ENCODE measurements around the gene ERICH3.

ERICH3 gene

GRCh38 chr1:74684301-74684700 is 10.7 kb upstream of the ERICH3 start:
- TF ChIP-seq SUZ12 (IDR thresholded peaks at IDR 0.05) (no peak), TARDBP (IDR thresholded peaks at IDR 0.05) (no peak), ZNF384 (IDR thresholded peaks at IDR 0.05) (no peak), ELF4 (IDR thresholded peaks at IDR 0.05) (no peak), ARNT (IDR thresholded peaks at IDR 0.05) (no peak), FOXM1 (IDR thresholded peaks at IDR 0.05; ENCODE audit: borderline replicate concordance) (no peak), SP1 (IDR thresholded peaks at IDR 0.05) (no peak), CTBP1 (IDR thresholded peaks at IDR 0.05; ENCODE audit: borderline replicate concordance) (no peak), PKNOX1 (IDR thresholded peaks at IDR 0.05) (no peak), FOXA1 (IDR thresholded peaks at IDR 0.05) (no peak), L3MBTL2 (conservative IDR thresholded peaks at IDR 0.05) (no peak), FOXK2 (IDR thresholded peaks at IDR 0.05) (no peak), NFRKB (IDR thresholded peaks at IDR 0.05) (no peak), HDGF (IDR thresholded peaks at IDR 0.05; ENCODE audit: borderline replicate concordance) (no peak), BHLHE40 (IDR thresholded peaks at IDR 0.05; ENCODE audit: borderline replicate concordance) (no peak), LEF1 (IDR thresholded peaks at IDR 0.05; ENCODE audit: borderline replicate concordance) (no peak)
- CTCF ChIA-PET, result no interaction called here

GRCh38 chr1:74683656-74684055 is 10.1 kb upstream of the ERICH3 start:
- ChIA-PET POLR2A (no interaction called here), CTCF (no interaction called here)
- TF ChIP-seq ARNT (IDR thresholded peaks at IDR 0.05), result no peak
- no peak for TF ChIP-seq ELF4 (IDR thresholded peaks at IDR 0.05)
- no peak for TF ChIP-seq BHLHE40 (IDR thresholded peaks at IDR 0.05; ENCODE audit: borderline replicate concordance)
- TF ChIP-seq HDGF (IDR thresholded peaks at IDR 0.05; ENCODE audit: borderline replicate concordance), result no peak
- TF ChIP-seq CTBP1 (IDR thresholded peaks at IDR 0.05; ENCODE audit: borderline replicate concordance), result no peak
- TF ChIP-seq FOXA1 (IDR thresholded peaks at IDR 0.05), result no peak
- TF ChIP-seq TARDBP (IDR thresholded peaks at IDR 0.05), result no peak
- no peak for TF ChIP-seq SP1 (IDR thresholded peaks at IDR 0.05)
- TF ChIP-seq NFRKB (IDR thresholded peaks at IDR 0.05), result no peak
- TF ChIP-seq ZNF384 (IDR thresholded peaks at IDR 0.05), result no peak
- TF ChIP-seq L3MBTL2 (conservative IDR thresholded peaks at IDR 0.05), result no peak
- no peak for TF ChIP-seq LEF1 (IDR thresholded peaks at IDR 0.05; ENCODE audit: borderline replicate concordance)
- DNase-seq (ENCODE audit: extremely low spot score), result no peak

More at GRCh38 chr1:74684301-74684700, 10.7 kb upstream of the ERICH3 start:
- DNase-seq (ENCODE audit: extremely low spot score), result no peak
- POLR2A ChIA-PET, result no interaction called here

- ChIA-PET POLR2A (no interaction called here), CTCF (no interaction called here)
- no peak for TF ChIP-seq ZNF384 (IDR thresholded peaks at IDR 0.05)
- no peak for TF ChIP-seq CTBP1 (IDR thresholded peaks at IDR 0.05; ENCODE audit: borderline replicate concordance)
- TF ChIP-seq HDGF (IDR thresholded peaks at IDR 0.05; ENCODE audit: borderline replicate concordance), result no peak
- no peak for TF ChIP-seq NFRKB (IDR thresholded peaks at IDR 0.05)
- TF ChIP-seq SP1 (IDR thresholded peaks at IDR 0.05), result no peak
- TF ChIP-seq BHLHE40 (IDR thresholded peaks at IDR 0.05; ENCODE audit: borderline replicate concordance), result no peak
- DNase-seq (ENCODE audit: extremely low spot score), result no peak
These were observed 8.3 kb upstream of the ERICH3 start for GRCh38 chr1:74681851-74682250.

GRCh38 chr1:74681449-74681848 is 7.9 kb upstream of the ERICH3 start:
- CTCF ChIA-PET, result no interaction called here
- DNase-seq (ENCODE audit: extremely low spot score), result no peak
- TF ChIP-seq PKNOX1 (IDR thresholded peaks at IDR 0.05), result no peak
- no peak for TF ChIP-seq ZNF384 (IDR thresholded peaks at IDR 0.05)
- TF ChIP-seq L3MBTL2 (conservative IDR thresholded peaks at IDR 0.05), result no peak
- no peak for TF ChIP-seq FOXK2 (IDR thresholded peaks at IDR 0.05)
- no peak for TF ChIP-seq ARNT (IDR thresholded peaks at IDR 0.05)
- TF ChIP-seq TARDBP (IDR thresholded peaks at IDR 0.05), result no peak
- no peak for TF ChIP-seq SUZ12 (IDR thresholded peaks at IDR 0.05)
- no peak for TF ChIP-seq HDGF (IDR thresholded peaks at IDR 0.05; ENCODE audit: borderline replicate concordance)
- no peak for TF ChIP-seq SP1 (IDR thresholded peaks at IDR 0.05)
- no peak for TF ChIP-seq ELF4 (IDR thresholded peaks at IDR 0.05)
- no peak for TF ChIP-seq NFRKB (IDR thresholded peaks at IDR 0.05)
- no peak for TF ChIP-seq FOXM1 (IDR thresholded peaks at IDR 0.05; ENCODE audit: borderline replicate concordance)
- TF ChIP-seq LEF1 (IDR thresholded peaks at IDR 0.05; ENCODE audit: borderline replicate concordance), result no peak
- no peak for TF ChIP-seq FOXA1 (IDR thresholded peaks at IDR 0.05)
- TF ChIP-seq CTBP1 (IDR thresholded peaks at IDR 0.05; ENCODE audit: borderline replicate concordance), result no peak
- no peak for TF ChIP-seq BHLHE40 (IDR thresholded peaks at IDR 0.05; ENCODE audit: borderline replicate concordance)
- POLR2A ChIA-PET, result no interaction called here

GRCh38 chr1:74681001-74681400 is 7.4 kb upstream of the ERICH3 start:
- POLR2A ChIA-PET, result no interaction called here
- DNase-seq (ENCODE audit: extremely low spot score), result no peak
- no peak for TF ChIP-seq FOXA1 (IDR thresholded peaks at IDR 0.05)
- TF ChIP-seq FOXM1 (IDR thresholded peaks at IDR 0.05; ENCODE audit: borderline replicate concordance), result no peak
- TF ChIP-seq ZNF384 (IDR thresholded peaks at IDR 0.05), result no peak
- no peak for TF ChIP-seq NFRKB (IDR thresholded peaks at IDR 0.05)
- no peak for TF ChIP-seq FOXK2 (IDR thresholded peaks at IDR 0.05)
- no peak for TF ChIP-seq HDGF (IDR thresholded peaks at IDR 0.05; ENCODE audit: borderline replicate concordance)
- no peak for TF ChIP-seq LEF1 (IDR thresholded peaks at IDR 0.05; ENCODE audit: borderline replicate concordance)
- no peak for TF ChIP-seq SP1 (IDR thresholded peaks at IDR 0.05)
- no peak for TF ChIP-seq L3MBTL2 (conservative IDR thresholded peaks at IDR 0.05)
- no peak for TF ChIP-seq PKNOX1 (IDR thresholded peaks at IDR 0.05)
- TF ChIP-seq CTBP1 (IDR thresholded peaks at IDR 0.05; ENCODE audit: borderline replicate concordance), result no peak
- TF ChIP-seq BHLHE40 (IDR thresholded peaks at IDR 0.05; ENCODE audit: borderline replicate concordance), result no peak
- no peak for TF ChIP-seq TARDBP (IDR thresholded peaks at IDR 0.05)
- no peak for TF ChIP-seq ARNT (IDR thresholded peaks at IDR 0.05)
- TF ChIP-seq ELF4 (IDR thresholded peaks at IDR 0.05), result no peak
- no peak for TF ChIP-seq SUZ12 (IDR thresholded peaks at IDR 0.05)
- CTCF ChIA-PET, result no interaction called here

- no peak for DNase-seq (ENCODE audit: extremely low spot score)
- TF ChIP-seq LEF1 (IDR thresholded peaks at IDR 0.05; ENCODE audit: borderline replicate concordance) (no peak), SP1 (IDR thresholded peaks at IDR 0.05) (no peak), L3MBTL2 (conservative IDR thresholded peaks at IDR 0.05) (no peak), TARDBP (IDR thresholded peaks at IDR 0.05) (no peak), PKNOX1 (IDR thresholded peaks at IDR 0.05) (no peak)
- ChIA-PET POLR2A (no interaction called here), CTCF (no interaction called here)
These were observed 6.2 kb upstream of the ERICH3 start for GRCh38 chr1:74679811-74680210.
